Tibial artery (tissue), 4 donors: Measurements from ENCODE around the gene ANKLE2.

Experiments used
- DNase-seq, 2 donors: peaks; one replicate each; pipeline ENCODE4 v3.0.0-alpha.2; 2019
- H3K27ac ChIP-seq, 2 donors: fragments of 200-600 bp; sonication (generic) in 1 of 2; 1 replicate in 1 of 2; 2 replicates in 1 of 2; pipeline ENCODE4 v1.5.1; 2018 to 2019; ENCODE audit warnings: mild to moderate bottlenecking in 1 of 2
- H3K27me3 ChIP-seq, 2 donors: fragments of 200-600 bp; sonication (generic) in 1 of 2; one replicate each; pipeline versions ENCODE4 v1.5.1 to v1.6.0; 2016 to 2019
- H3K36me3 ChIP-seq, 3 donors: fragments of 200-600 bp; sonication (generic) in 2 of 3; one replicate each; pipeline ENCODE4 v1.5.1; 2016 to 2019; ENCODE audit warnings: mild to moderate bottlenecking in 2 of 3
- H3K4me1 ChIP-seq, 4 donors: fragments of 200-600 bp; sonication (generic) in 2 of 4; 1 replicate in 3 of 4; 2 replicates in 1 of 4; pipeline ENCODE4 v1.5.1; 2016 to 2019
- H3K4me3 ChIP-seq, 2 donors: fragments of 200-600 bp; sonication (generic) in 1 of 2; 1 replicate in 1 of 2; 2 replicates in 1 of 2; pipeline ENCODE4 v1.5.1; 2018 to 2019; ENCODE audit warnings: mild to moderate bottlenecking in 2 of 2
- H3K9me3 ChIP-seq, 3 donors: fragments of 200-600 bp; sonication (generic) in 1 of 3; one replicate each; pipeline ENCODE4 v1.5.1; 2016 to 2019
- intact Hi-C: fragments of 100-400 bp; cut with DNase I; formaldehyde crosslinking; loops from one replicate; pipeline ENCODE4 v1.15.0; 2023; ENCODE audit warnings: low total_unique reads
- TF ChIP-seq, protein P1 (sequence below), 2 experiments: fragments of 200-600 bp in 1 of 2; fragments of 450-650 bp in 1 of 2; IDR thresholded peaks; one replicate each; pipeline ENCODE4 v1.5.1; 2017 to 2019; ENCODE audit warnings: antibody characterized with exemption in 2 of 2, mild to moderate bottlenecking in 1 of 2, moderate library complexity in 1 of 2

ANKLE2 gene

DNA sequence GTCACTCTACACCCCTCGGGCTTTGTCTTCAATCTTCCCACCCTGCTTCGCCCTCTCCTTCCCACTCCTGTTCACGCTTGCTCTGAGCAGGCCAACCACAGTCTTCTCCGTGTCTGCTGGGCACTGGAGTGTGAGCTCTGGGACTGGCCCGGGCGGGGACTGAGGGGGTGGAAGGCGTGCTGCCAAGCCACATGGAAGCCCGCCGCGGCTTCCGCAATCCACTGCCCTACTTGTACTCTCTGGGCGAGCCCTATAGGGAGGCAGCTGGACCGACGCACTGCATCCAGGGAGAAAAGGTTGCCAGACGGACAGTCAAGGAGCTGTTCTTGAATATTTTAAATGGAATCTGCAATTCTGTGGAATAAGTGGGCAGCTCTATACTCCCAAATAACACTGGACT lies 42.3 kb upstream of the ANKLE2 start:
- Histone ChIP-seq H3K27ac (no peak overlapping the region), H3K4me1 (no peaks in the 10 kb centered on the region), H3K9me3 (no peaks in the 10 kb centered on the region), H3K36me3 (peaks cover 82 to 97% (median 93%) of the 10 kb centered on the region in 3 donors), H3K4me3 (no peak overlapping the region), H3K27me3 (no peaks in the 10 kb centered on the region)
- intact Hi-C loops = no loop called here
- DNase-seq = no peak
- TF ChIP-seq, protein P1, sequence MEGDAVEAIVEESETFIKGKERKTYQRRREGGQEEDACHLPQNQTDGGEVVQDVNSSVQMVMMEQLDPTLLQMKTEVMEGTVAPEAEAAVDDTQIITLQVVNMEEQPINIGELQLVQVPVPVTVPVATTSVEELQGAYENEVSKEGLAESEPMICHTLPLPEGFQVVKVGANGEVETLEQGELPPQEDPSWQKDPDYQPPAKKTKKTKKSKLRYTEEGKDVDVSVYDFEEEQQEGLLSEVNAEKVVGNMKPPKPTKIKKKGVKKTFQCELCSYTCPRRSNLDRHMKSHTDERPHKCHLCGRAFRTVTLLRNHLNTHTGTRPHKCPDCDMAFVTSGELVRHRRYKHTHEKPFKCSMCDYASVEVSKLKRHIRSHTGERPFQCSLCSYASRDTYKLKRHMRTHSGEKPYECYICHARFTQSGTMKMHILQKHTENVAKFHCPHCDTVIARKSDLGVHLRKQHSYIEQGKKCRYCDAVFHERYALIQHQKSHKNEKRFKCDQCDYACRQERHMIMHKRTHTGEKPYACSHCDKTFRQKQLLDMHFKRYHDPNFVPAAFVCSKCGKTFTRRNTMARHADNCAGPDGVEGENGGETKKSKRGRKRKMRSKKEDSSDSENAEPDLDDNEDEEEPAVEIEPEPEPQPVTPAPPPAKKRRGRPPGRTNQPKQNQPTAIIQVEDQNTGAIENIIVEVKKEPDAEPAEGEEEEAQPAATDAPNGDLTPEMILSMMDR (IDR thresholded peaks at IDR 0.05) = no peak

GRCh38 chr12:132803125-132803524 lies 41.5 kb upstream of the ANKLE2 start:
- Histone ChIP-seq H3K27me3 (no peaks in the 10 kb centered on the region), H3K36me3 (peaks cover 85 to 97% (median 94%) of the 10 kb centered on the region in 3 donors), H3K9me3 (no peaks in the 10 kb centered on the region), H3K4me3 (no peak overlapping the region), H3K27ac (no peak overlapping the region), H3K4me1 (no peaks in the 10 kb centered on the region)
- TF ChIP-seq, protein P1 (IDR thresholded peaks at IDR 0.05) = no peak
- intact Hi-C loops = no loop called here
- no peak for DNase-seq

DNA sequence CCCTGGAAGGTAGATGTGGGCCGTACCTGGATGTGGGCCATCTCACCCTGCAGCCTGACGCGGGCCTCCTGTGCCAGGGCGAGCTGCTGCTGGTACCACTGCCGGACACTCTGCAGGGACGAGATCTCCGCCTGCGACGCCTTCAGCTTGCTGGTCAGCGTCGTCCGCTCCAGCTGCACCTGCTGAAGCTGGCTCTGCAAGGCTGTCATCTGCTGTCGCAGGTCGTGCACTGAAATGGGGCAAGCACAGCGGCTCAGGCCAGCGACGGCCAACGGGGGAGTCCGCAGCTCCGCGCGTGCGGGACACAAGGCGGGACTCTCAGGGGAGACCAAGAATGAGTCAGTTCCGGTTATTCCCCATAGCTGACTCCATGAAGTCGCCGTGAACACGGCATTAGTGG lies 40.1 kb upstream of the ANKLE2 start:
- Histone ChIP-seq H3K27ac (no peak overlapping the region), H3K9me3 (no peaks in the 10 kb centered on the region), H3K4me1 (no peaks in the 10 kb centered on the region), H3K4me3 (no peak overlapping the region), H3K27me3 (no peaks in the 10 kb centered on the region), H3K36me3 (peaks cover 87 to 97% (median 94%) of the 10 kb centered on the region in 3 donors)
- TF ChIP-seq, protein P1 (IDR thresholded peaks at IDR 0.05) = no peak
- intact Hi-C loops = no loop called here
- DNase-seq = no peak

GRCh38 chr12:132798836-132799235 lies 37.2 kb upstream of the ANKLE2 start:
- DNase-seq = no peak
- Histone ChIP-seq H3K36me3 (peaks cover 97 to 100% (median 98%) of the 10 kb centered on the region in 3 donors), H3K9me3 (no peaks in the 10 kb centered on the region), H3K27me3 (no peaks in the 10 kb centered on the region), H3K4me1 (no peaks in the 10 kb centered on the region), H3K4me3 (no peak overlapping the region), H3K27ac (no peak overlapping the region)
- TF ChIP-seq, protein P1 (IDR thresholded peaks at IDR 0.05) = no peak
- intact Hi-C loops = no loop called here

GRCh38 chr12:132797820-132798570 lies 36.4 kb upstream of the ANKLE2 start:
- no peaks in the 10 kb centered on the region for H3K27me3 ChIP-seq
- peaks cover 90 to 95% (median 94%) of the 10 kb centered on the region in 3 donors for H3K36me3 ChIP-seq
- no peak overlapping the region for H3K27ac ChIP-seq
- no peaks in the 10 kb centered on the region for H3K9me3 ChIP-seq
- TF ChIP-seq, protein P1 (IDR thresholded peaks at IDR 0.05) = no peak
- no peak for DNase-seq
- intact Hi-C loops = no loop called here
- no peak overlapping the region for H3K4me3 ChIP-seq
- H3K4me1 ChIP-seq = no peaks in the 10 kb centered on the region
